Measurements from ENCODE around the gene ADAMTSL3. TPM values are rescaled to one million over a fixed set of nuclear protein-coding genes. Genes with fewer than 3 reads are reported as not detected.

Gene ADAMTSL3
- total and polyA plus RNA-seq, 4 donors = 3.5 to 19.0 (median 8.0) TPM

GRCh38 chr15:83708328-83708727, 54.4 kb downstream of the ADAMTSL3 start:
- Histone ChIP-seq H3K4me3 (ENCODE audit: low read depth in 1 of 3, low read length in 3 of 3) (no peak overlapping the region), H3K27ac (ENCODE audit: low read depth in 1 of 2, low read length in 2 of 2) (no peak overlapping the region), H3K9ac (ENCODE audit: low read depth in 1 of 2, low read length in 2 of 2) (no peak overlapping the region), H3K27me3 (ENCODE audit: control insufficient read depth in 4 of 4, insufficient read depth in 4 of 4, low read length in 3 of 4) (no peaks in the 10 kb centered on the region), H3K36me3 (ENCODE audit: control insufficient read depth in 4 of 4, insufficient read depth in 3 of 4, low read depth in 1 of 4, low read length in 3 of 4) (peaks cover 0 to 5% (median 2%) of the 10 kb centered on the region in 4 donors), H3K4me1 (ENCODE audit: control insufficient read depth in 4 of 4, insufficient read depth in 4 of 4, low read length in 3 of 4) (no peaks in the 10 kb centered on the region), H3K9me3 (ENCODE audit: control insufficient read depth in 4 of 4, low read length in 3 of 4) (no peaks in the 10 kb centered on the region)
- TF ChIP-seq ZBTB33 (IDR thresholded peaks at IDR 0.05) (no peak), MAX (IDR thresholded peaks at IDR 0.05) (no peak), ATF3 (IDR thresholded peaks at IDR 0.05) (no peak), REST (IDR thresholded peaks at IDR 0.05) (no peak), RXRA (IDR thresholded peaks at IDR 0.05) (no peak), EGR1 (IDR thresholded peaks at IDR 0.05; ENCODE audit: low read depth in 2 of 2) (no peak), FOXA2 (IDR thresholded peaks at IDR 0.05) (no peak), YY1 (IDR thresholded peaks at IDR 0.05) (no peak), NR2F2 (IDR thresholded peaks at IDR 0.05) (no peak), CTCF (IDR thresholded peaks at IDR 0.05; ENCODE audit: low read depth, low read length, missing input control) (no peak), SP1 (IDR thresholded peaks at IDR 0.05) (no peak), GABPA (IDR thresholded peaks at IDR 0.05 in 1 of 2, conservative IDR thresholded peaks at IDR 0.05 in 1 of 2) (no peak), HNF4A (conservative IDR thresholded peaks at IDR 0.05) (no peak), RAD21 (IDR thresholded peaks at IDR 0.05) (no peak), JUND (IDR thresholded peaks at IDR 0.05) (no peak)
- DNase-seq (ENCODE audit: low spot score) = no peak
- WGBS = 85% methylated on average over 6 of the region's 6 CpGs

GRCh38 chr15:83709241-83709640, 55.3 kb downstream of the ADAMTSL3 start:
- H3K9ac ChIP-seq (ENCODE audit: low read depth in 1 of 2, low read length in 2 of 2) = no peak overlapping the region
- no peak overlapping the region for H3K4me3 ChIP-seq (ENCODE audit: low read depth in 1 of 3, low read length in 3 of 3)
- 87% methylated on average over 2 of the region's 2 CpGs for WGBS
- TF ChIP-seq YY1 (IDR thresholded peaks at IDR 0.05) (no peak), GABPA (IDR thresholded peaks at IDR 0.05 in 1 of 2, conservative IDR thresholded peaks at IDR 0.05 in 1 of 2) (no peak), CTCF (IDR thresholded peaks at IDR 0.05; ENCODE audit: low read depth, low read length, missing input control) (no peak), ZBTB33 (IDR thresholded peaks at IDR 0.05) (no peak), RAD21 (IDR thresholded peaks at IDR 0.05) (no peak), TAF1 (conservative IDR thresholded peaks at IDR 0.05) (no peak), SP1 (IDR thresholded peaks at IDR 0.05) (no peak), RXRA (IDR thresholded peaks at IDR 0.05) (no peak), FOXA2 (IDR thresholded peaks at IDR 0.05) (no peak), HNF4A (conservative IDR thresholded peaks at IDR 0.05) (no peak), HNF4G (IDR thresholded peaks at IDR 0.05) (no peak), ATF3 (IDR thresholded peaks at IDR 0.05) (no peak), JUND (IDR thresholded peaks at IDR 0.05) (no peak), FOXA1 (IDR thresholded peaks at IDR 0.05) (no peak), NR2F2 (IDR thresholded peaks at IDR 0.05) (no peak), EGR1 (IDR thresholded peaks at IDR 0.05; ENCODE audit: low read depth in 2 of 2) (no peak)

More at GRCh38 chr15:83709241-83709640, 55.3 kb downstream of the ADAMTSL3 start:
- H3K27ac ChIP-seq (ENCODE audit: low read depth in 1 of 2, low read length in 2 of 2) = no peak overlapping the region
- DNase-seq (ENCODE audit: low spot score) = no peak
- no peaks in the 10 kb centered on the region for H3K4me1 ChIP-seq (ENCODE audit: control insufficient read depth in 4 of 4, insufficient read depth in 4 of 4, low read length in 3 of 4)
- peaks cover 0 to 5% (median 2%) of the 10 kb centered on the region in 4 donors for H3K36me3 ChIP-seq (ENCODE audit: control insufficient read depth in 4 of 4, insufficient read depth in 3 of 4, low read depth in 1 of 4, low read length in 3 of 4)
- no peaks in the 10 kb centered on the region for H3K27me3 ChIP-seq (ENCODE audit: control insufficient read depth in 4 of 4, insufficient read depth in 4 of 4, low read length in 3 of 4)
- no peaks in the 10 kb centered on the region for H3K9me3 ChIP-seq (ENCODE audit: control insufficient read depth in 4 of 4, low read length in 3 of 4)
